ENCODE data around the gene EFEMP2. TPM values are rescaled to one million over a fixed set of nuclear protein-coding genes. Genes with fewer than 3 reads are reported as not detected.

EFEMP2 gene
- total RNA-seq, 1 donor from 2014 or later: 97.3 TPM

GRCh38 chr11:65903715-65904114 is 31.1 kb upstream of the EFEMP2 start:
- peak overlapping the region; percentile 74 for H3K4me2 ChIP-seq (ENCODE audit: low read length)
- no peaks in the 10 kb centered on the region for H3K27me3 Mint-ChIP-seq (ENCODE audit: low read depth, unreplicated experiment)

DNA sequence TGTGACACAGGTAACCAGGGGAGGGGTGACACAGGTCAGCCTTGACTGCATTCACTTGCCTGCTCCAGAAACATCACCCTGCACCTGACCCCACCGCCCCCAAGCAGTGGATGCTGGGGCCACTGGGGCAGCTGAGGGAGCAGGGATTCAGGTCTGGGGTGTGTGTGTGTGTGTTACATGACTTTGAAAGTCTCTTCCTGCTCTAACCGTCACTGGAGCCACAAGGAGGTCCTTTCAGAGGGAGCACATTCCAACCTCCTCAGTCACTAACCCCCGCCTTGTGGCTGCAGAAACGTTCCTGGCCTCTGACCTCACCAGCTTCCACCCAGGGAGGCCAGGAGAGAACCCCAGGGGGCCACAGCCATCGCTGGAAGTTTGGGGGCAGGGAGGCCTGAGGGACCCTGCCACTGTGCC is 30.5 kb upstream of the EFEMP2 start:
- Mint-ChIP-seq H3K36me3 (ENCODE audit: low read depth, unreplicated experiment) (no peaks in the 10 kb centered on the region), H3K4me1 (ENCODE audit: low read depth, unreplicated experiment) (peaks cover 31% of the 10 kb centered on the region), H3K27me3 (ENCODE audit: low read depth, unreplicated experiment) (no peaks in the 10 kb centered on the region), H3K27ac (ENCODE audit: unreplicated experiment) (peak overlapping the region; percentile 86), H3K9me3 (ENCODE audit: unreplicated experiment) (no peaks in the 10 kb centered on the region), H3K4me3 (ENCODE audit: unreplicated experiment) (peak overlapping the region; percentile 9)
- peaks cover 29% of the 10 kb centered on the region for H3K79me2 ChIP-seq (ENCODE audit: insufficient read depth, low read length)
- TF ChIP-seq, protein P1, sequence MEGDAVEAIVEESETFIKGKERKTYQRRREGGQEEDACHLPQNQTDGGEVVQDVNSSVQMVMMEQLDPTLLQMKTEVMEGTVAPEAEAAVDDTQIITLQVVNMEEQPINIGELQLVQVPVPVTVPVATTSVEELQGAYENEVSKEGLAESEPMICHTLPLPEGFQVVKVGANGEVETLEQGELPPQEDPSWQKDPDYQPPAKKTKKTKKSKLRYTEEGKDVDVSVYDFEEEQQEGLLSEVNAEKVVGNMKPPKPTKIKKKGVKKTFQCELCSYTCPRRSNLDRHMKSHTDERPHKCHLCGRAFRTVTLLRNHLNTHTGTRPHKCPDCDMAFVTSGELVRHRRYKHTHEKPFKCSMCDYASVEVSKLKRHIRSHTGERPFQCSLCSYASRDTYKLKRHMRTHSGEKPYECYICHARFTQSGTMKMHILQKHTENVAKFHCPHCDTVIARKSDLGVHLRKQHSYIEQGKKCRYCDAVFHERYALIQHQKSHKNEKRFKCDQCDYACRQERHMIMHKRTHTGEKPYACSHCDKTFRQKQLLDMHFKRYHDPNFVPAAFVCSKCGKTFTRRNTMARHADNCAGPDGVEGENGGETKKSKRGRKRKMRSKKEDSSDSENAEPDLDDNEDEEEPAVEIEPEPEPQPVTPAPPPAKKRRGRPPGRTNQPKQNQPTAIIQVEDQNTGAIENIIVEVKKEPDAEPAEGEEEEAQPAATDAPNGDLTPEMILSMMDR (IDR thresholded peaks at IDR 0.05; ENCODE audit: insufficient read depth, low read depth, low read length): no peak
- TF ChIP-seq EZH2 (IDR thresholded peaks at IDR 0.05; ENCODE audit: insufficient read depth, low read length): no peak
- H2AFZ ChIP-seq (ENCODE audit: low read depth, low read length): no peak overlapping the region
- no peak overlapping the region for H3K4me3 ChIP-seq (ENCODE audit: insufficient read depth, low read depth, low read length)
- H3K27ac ChIP-seq (ENCODE audit: low read depth, low read length): peak overlapping the region; percentile 82
- no peak for FAIRE-seq
- H3K36me3 ChIP-seq (ENCODE audit: insufficient read depth, low read length): no peaks in the 10 kb centered on the region
- H3K4me2 ChIP-seq (ENCODE audit: low read length): peak overlapping the region; percentile 74
- H3K4me1 ChIP-seq (ENCODE audit: insufficient read depth, low read length): peaks cover 36% of the 10 kb centered on the region
- no peaks in the 10 kb centered on the region for H3K9me3 ChIP-seq (ENCODE audit: insufficient read depth, low read depth, low read length)
- H3K9ac ChIP-seq (ENCODE audit: low read length): peak overlapping the region; percentile 57
- peak; percentile 86 for DNase-seq (ENCODE audit: low read depth)
- no peaks in the 10 kb centered on the region for H3K27me3 ChIP-seq (ENCODE audit: insufficient read depth, low read length)
- peaks cover 16% of the 10 kb centered on the region for H4K20me1 ChIP-seq (ENCODE audit: insufficient read depth, low read length)

More at GRCh38 chr11:65903715-65904114, 31.1 kb upstream of the EFEMP2 start:
- peak overlapping the region; percentile 86 for H3K27ac Mint-ChIP-seq (ENCODE audit: unreplicated experiment)
- H3K4me1 ChIP-seq (ENCODE audit: insufficient read depth, low read length): peaks cover 30% of the 10 kb centered on the region
- H3K9me3 ChIP-seq (ENCODE audit: insufficient read depth, low read depth, low read length): no peaks in the 10 kb centered on the region
- peaks cover 9% of the 10 kb centered on the region for H4K20me1 ChIP-seq (ENCODE audit: insufficient read depth, low read length)
- no peak for FAIRE-seq
- peak overlapping the region; percentile 4 for H3K4me3 Mint-ChIP-seq (ENCODE audit: unreplicated experiment)
- H3K9me3 Mint-ChIP-seq (ENCODE audit: unreplicated experiment): no peaks in the 10 kb centered on the region
- no peak overlapping the region for H3K4me3 ChIP-seq (ENCODE audit: insufficient read depth, low read depth, low read length)
- H3K27ac ChIP-seq (ENCODE audit: low read depth, low read length): peak overlapping the region; percentile 82
- no peak for DNase-seq (ENCODE audit: low read depth)
- TF ChIP-seq EZH2 (IDR thresholded peaks at IDR 0.05; ENCODE audit: insufficient read depth, low read length): no peak
- TF ChIP-seq, protein P1 (IDR thresholded peaks at IDR 0.05; ENCODE audit: insufficient read depth, low read depth, low read length): no peak
- peak overlapping the region; percentile 57 for H3K9ac ChIP-seq (ENCODE audit: low read length)
- H3K36me3 Mint-ChIP-seq (ENCODE audit: low read depth, unreplicated experiment): no peaks in the 10 kb centered on the region
- H3K4me1 Mint-ChIP-seq (ENCODE audit: low read depth, unreplicated experiment): peaks cover 31% of the 10 kb centered on the region
- peaks cover 23% of the 10 kb centered on the region for H3K79me2 ChIP-seq (ENCODE audit: insufficient read depth, low read length)
- no peaks in the 10 kb centered on the region for H3K36me3 ChIP-seq (ENCODE audit: insufficient read depth, low read length)
- no peak overlapping the region for H2AFZ ChIP-seq (ENCODE audit: low read depth, low read length)
- H3K27me3 ChIP-seq (ENCODE audit: insufficient read depth, low read length): no peaks in the 10 kb centered on the region

DNA sequence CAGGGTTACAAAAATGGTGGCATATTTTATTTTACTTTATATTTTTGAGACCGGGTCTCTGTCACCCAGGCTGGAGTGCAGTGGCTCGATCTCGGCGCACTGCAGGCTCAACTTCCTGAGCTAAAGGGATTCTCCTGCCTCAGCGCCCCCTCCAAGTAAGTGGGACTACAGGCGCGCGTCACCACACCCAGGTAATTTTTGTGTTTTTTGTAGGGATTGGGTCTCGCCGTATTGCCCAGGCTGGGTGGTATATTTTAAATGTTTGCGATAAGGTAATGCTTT is 28.2 kb upstream of the EFEMP2 start:
- Histone ChIP-seq H3K4me3 (ENCODE audit: insufficient read depth, low read depth, low read length) (peak overlapping the region; percentile 19), H3K4me1 (ENCODE audit: insufficient read depth, low read length) (peaks cover 48% of the 10 kb centered on the region), H3K9me3 (ENCODE audit: insufficient read depth, low read depth, low read length) (no peaks in the 10 kb centered on the region), H3K27ac (ENCODE audit: low read depth, low read length) (peak overlapping the region; percentile 67), H3K79me2 (ENCODE audit: insufficient read depth, low read length) (peaks cover 51% of the 10 kb centered on the region), H3K4me2 (ENCODE audit: low read length) (peak overlapping the region; percentile 89), H3K9ac (ENCODE audit: low read length) (peak overlapping the region; percentile 28), H2AFZ (ENCODE audit: low read depth, low read length) (no peak overlapping the region), H3K36me3 (ENCODE audit: insufficient read depth, low read length) (peaks cover 13% of the 10 kb centered on the region), H4K20me1 (ENCODE audit: insufficient read depth, low read length) (peaks cover 36% of the 10 kb centered on the region), H3K27me3 (ENCODE audit: insufficient read depth, low read length) (no peaks in the 10 kb centered on the region)
- DNase-seq (ENCODE audit: low read depth) (no peak), FAIRE-seq (no peak)
- H3K27ac Mint-ChIP-seq (ENCODE audit: unreplicated experiment): peak overlapping the region; percentile 77
- peaks cover 3% of the 10 kb centered on the region for H3K36me3 Mint-ChIP-seq (ENCODE audit: low read depth, unreplicated experiment)
- H3K27me3 Mint-ChIP-seq (ENCODE audit: low read depth, unreplicated experiment): no peaks in the 10 kb centered on the region
- H3K4me3 Mint-ChIP-seq (ENCODE audit: unreplicated experiment): peak overlapping the region; percentile 76
- TF ChIP-seq EZH2 (IDR thresholded peaks at IDR 0.05; ENCODE audit: insufficient read depth, low read length): no peak
- TF ChIP-seq, protein P1 (IDR thresholded peaks at IDR 0.05; ENCODE audit: insufficient read depth, low read depth, low read length): no peak
- H3K9me3 Mint-ChIP-seq (ENCODE audit: unreplicated experiment): no peaks in the 10 kb centered on the region
- H3K4me1 Mint-ChIP-seq (ENCODE audit: low read depth, unreplicated experiment): peaks cover 34% of the 10 kb centered on the region
